ENCODE results near the gene PPP2R2D.
"Not testable (repeated sequence)": the region's sequence is repeated elsewhere in the genome, so short reads cannot be mapped to it uniquely, and the experiment has no call there.

Gene PPP2R2D

DNA sequence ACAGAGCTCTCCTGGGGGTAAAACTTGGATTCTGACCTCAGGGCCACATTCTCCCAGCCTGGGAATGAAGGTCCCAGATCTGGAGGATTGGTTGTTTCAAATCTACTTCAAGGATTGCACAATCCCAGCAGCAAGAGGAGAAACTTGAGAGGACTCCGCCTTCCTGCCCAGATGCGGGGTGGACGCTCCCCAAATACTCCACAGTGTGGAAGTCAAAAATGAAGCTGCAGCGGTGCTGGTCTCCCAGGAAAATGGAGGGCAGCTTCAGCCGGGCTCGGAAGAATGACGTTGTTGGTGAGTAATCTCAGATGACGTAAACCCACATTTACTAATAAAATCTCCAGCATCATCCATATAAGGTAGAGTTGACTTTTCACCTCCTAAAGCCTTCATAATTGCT is 31.5 kb upstream of the PPP2R2D start:
- no peak for DNase-seq

DNA sequence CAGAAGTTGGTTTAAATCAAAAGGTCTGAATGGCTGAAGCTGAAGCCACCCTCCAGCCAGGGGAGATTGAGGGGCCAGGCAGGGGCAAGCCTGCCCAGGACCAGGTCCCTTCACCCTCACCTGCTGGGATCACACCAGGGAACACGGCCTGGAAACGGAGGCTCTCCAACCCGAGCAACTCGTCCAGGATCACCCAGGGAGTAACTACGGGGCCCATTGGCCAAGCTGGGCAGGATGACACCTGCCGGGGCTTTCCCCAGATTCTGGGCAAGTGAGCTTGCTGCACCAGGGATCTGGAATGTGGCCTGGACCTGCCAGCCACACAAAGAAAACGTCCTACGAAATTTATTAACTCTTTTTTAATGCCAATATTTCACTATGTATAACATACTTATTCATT is 30.4 kb upstream of the PPP2R2D start:
- DNase-seq: no peak

DNA sequence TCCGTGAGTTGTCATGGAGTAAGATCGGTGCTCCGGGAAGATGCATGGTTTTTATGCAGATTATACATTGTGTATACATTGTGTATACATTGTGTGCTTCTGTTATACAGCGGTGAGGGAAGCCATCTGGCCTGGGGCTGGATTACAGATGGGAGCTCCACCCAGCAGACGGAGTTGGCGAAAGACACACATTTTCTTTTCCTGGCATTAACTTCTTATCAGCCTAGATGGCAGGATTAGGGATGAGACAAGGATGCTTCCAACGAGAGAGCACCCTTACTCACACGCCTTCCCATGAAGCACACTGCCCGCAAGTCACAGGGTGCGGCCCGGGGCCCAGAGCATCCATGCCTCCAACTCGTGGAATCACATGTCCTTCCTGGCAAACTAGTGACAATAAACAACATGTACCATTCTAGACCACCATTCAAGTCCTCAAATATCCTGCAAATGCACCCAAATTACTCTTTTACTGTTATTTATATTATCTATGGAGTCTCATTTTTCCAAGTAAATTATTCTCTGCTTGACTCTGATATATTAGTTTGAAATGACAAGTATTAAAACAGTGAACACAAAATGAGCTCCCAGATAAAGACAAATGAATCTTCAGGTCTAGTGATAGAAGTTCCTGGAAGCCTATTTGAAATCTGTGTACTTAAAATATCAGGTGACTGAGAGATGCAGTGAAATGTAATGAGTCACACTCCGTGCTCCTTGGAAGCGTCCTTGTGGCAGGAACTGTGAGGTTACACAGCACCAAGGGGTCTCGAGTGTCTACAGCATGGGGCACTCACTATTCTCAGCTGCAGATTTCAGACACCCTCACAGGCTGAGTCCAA is 29.8 kb upstream of the PPP2R2D start:
- DNase-seq: no peak

DNA sequence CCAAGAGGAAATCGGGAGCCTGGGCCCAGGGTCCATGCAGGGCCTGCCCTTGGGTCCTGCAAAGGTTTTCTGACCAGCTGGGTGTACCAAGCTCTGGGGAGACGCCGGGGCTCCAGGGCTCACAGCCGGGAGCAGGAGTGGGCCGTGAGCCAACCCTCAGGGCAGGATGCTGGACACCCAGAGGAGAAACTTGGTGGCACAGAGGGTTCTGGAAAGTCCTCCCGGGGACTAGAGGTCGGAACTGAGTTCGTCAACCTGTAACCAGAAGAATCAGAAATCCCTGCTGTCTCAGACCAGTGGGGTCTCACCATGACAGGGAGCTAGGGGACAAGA is 29.2 kb upstream of the PPP2R2D start:
- no peak for DNase-seq

DNA sequence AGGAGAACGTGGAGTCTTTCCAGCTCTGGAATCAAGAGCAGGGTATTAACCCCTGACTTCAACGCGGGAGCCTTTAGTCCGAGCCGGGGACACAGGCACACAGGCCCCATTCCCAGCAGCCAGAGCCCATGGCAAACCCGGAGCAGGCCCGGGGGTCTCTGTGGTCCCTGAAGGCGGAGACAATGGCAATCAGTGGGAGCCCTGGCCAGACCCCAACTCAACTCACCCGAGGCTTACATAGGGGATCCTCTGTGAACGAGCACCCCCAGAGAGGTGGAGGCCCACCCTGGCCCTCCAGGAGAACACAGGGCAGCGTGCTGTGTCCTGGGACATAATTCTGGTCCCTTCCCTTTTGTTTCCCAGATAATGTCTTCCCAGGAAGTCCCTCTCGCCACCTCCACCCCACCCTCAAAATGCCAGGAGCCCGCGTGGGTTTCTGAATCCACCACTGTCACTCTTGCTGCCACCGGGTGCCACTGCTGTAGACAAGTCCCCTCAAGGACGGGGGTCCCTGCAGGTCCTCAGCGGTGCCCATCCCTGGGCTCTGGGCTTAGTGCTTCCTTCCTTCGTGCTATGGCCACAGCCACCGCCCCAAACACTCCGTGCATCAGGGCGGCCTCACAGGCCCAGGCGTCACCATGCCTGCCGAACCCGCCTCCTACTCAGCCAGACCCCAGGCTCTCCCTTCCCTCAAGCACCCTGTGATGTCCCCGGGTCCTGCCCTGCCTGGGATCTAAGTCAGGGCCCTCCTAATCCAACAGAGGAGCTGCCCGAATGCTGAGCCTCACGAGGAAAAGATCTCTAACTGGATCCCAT is 28.6 kb upstream of the PPP2R2D start:
- DNase-seq: no peak

DNA sequence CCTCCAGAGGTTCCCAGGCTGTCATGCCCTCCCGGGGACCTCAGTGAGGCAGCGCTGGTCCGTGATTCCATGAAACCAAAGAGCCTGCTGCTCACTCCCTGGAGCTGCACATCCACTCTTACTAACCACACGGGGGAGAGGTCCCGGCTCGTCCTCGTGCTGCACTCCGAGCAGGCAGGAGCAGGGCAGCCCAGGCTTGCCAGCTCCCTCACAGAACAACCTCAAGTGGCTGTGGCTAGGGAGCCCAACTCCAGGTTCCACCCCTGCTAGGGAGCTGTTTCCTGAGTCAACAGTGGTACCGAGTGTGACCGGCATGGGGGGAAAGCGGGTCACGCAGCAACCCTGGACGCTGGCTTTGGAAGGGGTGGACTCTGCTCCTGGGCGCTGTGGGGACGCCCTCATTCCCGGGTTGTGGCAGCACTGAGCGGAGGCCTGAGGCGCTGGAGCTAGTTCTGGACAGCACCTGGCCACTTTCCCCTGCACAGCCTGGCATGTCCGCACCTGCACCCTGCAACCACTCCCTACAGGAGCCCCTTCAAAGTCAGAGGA is 27.9 kb upstream of the PPP2R2D start:
- no peak for DNase-seq

DNA sequence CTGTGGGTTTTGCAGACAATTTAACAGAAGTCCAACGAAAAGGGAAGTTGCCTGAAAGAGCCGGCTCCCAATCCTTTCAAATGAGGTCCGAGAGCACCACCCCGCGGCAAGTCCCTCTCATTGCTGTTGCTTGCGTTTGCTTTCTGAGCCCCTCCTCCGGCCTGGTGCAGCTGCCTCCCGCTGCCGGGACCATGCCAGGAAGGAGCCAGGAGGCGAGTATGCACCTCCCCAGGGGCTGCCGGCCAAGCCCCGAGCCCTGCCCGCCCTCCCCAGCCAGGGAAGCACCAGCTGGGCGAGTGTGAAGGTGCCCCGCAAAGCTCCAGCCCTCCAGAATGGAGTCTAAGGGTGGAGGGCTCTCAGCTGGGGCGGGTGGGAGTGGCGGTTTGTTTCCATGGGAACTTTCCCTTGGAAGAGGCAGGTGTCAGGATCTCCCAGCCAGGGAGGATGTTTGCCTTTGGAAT is 25.8 kb upstream of the PPP2R2D start:
- DNase-seq: peak; percentile 48

DNA sequence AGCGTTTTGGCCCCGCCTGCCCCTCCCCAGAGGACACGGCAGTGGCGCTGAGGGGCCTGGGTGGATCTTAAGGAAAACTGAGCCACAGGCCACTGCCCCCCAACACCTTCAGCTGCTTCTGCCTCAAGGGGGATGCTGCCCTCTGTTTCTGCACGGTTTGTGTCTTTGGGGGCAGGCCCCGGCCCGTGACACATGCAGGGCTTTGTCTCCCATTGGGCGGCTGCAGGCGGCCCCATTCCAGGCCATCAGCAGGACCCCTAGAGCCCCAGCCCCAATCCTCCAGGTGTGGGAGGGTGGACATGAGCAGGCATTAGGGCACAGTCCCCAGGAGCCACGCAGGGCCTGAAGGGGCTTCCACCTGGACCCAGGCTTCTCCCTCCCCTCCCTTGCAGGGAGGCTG is 25.3 kb upstream of the PPP2R2D start:
- DNase-seq: no peak

DNA sequence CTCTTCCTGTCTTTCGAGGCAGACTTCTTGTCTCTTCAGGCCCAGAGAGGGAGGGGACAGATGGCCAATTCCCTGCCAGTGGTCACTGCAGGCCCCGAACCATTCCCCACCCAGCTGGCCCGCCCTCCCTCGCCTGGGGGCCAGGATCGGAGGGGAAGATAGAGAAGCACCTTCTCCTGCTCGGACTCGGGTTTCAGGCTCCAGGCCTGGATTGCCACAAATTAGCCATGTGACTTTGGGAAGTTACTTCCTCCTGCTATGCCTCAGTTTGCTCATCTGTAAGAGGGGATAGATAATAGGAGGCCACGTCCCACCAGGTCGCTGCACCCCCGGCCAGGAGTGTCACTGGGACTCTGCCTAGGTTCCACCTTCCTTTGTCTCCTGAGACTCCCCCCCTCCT is 24.8 kb upstream of the PPP2R2D start:
- DNase-seq: no peak

DNA sequence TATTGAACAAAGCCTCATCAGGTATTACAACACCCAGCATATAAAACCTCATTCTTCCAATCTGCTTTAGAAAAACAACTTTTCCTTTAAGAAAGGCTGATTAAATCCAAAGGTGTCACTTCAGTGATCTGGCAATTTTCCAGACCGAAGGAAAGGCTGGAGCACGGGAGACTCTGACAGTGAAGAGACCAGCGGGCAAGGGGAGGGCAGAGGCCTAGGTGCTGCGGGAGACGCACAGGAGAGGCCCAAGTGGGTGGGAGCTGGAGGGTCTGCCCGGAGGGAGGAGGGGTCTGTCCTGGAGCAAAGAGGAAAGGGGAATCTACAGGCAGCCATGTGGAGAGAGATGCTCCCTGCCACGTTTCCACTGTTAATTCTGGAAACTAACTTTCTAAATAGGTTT is 24.3 kb upstream of the PPP2R2D start:
- no peak for DNase-seq

DNA sequence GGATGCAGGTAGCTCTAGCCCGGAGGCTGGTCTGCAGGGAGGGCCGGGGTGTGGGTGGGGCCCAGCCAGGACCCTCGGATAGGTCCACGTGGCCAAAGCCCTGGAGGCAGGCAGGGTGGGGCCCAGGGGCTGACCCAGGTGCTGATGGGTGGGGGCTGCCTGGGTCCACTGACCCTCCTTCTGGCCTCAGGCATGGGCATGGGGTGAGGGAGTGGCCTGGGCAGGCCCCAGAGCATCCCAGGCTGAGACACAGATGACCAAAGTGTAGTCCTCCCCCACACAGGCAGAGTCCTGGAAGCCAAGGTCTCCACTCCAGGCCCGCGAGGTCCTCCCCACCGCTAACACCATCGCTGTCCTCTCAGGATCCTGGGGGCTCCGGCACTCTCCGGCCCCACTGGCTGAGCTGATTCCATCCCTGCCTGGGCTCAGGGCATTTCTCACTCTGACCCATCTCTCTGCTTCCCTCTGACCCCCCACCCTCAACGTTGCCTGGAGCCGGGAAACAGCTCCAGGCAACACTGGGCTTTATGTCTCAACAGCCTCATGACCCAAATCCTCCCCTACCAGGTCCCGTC is 20.7 kb upstream of the PPP2R2D start:
- DNase-seq: no peak

DNA sequence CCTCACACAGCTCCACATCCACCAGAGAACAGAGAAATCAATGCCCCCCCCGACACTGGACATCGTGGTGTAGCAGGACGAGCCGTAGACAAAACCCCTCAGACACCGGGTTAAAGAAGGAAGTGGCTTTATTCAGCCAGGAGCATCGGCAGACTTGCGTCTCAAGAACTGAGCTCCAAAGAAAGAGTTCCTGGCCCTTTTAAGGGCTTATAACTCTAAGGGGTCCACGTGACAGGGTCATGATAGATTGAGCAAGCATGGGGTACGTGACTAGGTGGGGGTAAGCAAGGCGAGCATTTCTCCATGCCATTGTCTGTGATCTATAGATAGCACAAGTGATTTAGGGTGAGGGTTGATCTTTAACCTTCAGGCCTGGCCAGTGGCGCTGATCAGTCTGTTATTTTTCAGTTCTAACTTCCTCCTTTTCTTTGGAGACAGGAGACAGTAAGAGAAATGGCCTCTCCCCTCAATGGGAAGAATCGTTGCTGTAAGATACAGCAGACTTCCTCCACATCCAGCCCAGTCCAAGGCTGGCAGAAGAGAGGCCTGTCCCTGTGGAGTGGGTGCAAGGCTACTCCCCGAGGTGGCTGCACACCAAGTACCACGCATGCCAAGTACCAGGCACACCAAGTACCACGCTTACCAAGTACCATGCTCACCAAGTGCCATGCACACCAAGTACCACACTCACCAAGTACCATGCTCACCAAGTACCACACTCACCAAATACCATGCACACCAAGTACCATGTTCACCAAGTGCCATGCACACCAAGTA is 19.5 kb upstream of the PPP2R2D start:
- no peak for DNase-seq

DNA sequence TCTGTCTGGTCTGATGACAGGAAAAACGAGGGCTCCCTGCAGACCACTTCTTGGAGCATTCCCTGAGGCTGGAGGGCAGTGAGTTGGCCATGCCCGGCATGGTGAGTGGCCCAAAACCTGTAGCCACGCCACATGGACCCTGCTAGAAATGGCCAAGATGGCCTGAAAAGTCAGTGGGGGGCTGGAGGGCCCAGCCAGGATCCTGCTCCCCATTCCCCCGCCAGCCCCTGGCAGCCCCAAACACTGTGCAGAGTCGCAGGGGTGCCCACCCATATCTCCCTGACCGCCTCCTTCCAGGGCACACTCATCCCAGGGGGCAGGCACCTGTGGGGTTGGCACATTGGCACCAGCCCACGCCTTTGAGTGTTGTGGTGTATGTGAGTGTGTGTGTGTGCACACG is 18.7 kb upstream of the PPP2R2D start:
- DNase-seq: no peak

DNA sequence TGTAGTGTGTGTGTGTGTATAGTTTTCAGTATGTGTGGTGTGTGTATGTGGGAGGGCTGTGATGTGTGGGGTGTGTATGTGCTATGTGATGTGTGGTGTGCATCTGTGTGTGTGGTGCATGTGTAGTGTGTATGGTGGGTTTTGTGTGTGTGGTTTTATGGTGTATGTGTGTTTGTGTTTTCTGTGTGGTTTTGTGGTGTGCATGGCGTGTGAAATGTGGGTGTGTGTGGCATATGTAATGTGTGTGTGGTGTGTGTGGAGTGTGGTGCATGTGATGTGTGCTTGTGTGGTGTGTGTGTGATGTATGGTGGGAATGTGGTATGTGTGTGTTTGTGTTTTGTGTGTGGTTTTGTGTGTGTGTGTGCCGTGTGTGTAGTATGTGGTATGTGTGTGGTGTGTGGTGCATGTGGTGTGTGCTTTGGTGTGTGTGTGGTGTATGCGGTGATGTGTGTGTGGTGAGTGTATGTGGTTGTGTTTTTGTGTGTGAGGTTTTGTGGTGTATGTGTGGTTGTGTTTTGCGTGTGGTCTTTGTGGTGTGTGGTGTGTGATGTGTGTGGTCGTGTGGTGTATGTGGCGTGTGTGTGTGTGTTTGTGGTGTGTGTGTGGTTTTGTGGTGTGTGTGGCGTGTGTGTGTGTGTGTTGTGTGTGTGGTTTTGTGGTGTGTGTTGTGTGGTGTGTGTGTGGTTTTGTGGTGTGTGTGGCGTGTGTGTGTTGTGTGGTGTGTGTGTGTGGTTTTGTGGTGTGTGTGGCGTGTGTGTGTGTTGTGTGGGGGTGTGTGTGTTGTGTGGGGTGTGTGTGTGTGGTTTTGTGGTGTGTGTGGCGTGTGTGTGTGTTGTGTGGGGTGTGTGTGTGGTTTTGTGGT is 18.0 kb upstream of the PPP2R2D start:
- DNase-seq: no peak

DNA sequence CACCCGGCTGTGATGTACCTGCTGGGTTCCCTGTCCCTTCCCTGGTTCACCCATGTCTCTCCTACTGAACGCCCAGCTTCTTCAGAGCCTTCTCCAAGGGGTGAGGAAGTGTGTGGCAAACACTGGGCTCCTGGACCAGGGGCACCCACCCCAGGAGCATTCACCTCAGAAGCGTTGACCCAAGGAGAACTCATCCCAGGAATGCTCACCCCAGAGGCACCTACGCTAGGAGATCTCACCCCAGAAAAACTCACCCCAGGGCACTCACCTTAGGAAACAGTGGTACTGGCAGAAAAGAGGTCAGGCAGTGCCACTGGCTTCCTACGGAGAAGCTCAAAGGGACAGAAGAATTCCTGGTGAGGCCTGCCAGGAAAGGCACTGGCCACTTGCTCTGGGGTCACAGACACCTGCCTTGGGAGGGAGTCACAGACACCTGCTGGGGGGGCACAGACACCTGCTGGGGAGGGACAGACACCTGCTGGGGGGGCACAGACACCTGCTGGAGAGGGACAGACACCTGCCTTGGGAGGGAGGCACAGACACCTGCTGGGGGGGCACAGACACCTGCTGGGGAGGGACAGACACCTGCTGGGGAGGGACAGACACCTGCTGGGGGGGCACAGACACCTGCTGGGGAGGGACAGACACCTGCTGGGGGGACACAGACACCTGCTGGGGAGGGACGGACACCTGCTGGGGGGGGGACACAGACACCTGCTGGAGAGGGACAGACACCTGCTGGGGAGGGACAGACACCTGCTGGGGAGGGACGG is 17.0 kb upstream of the PPP2R2D start:
- not testable (repeated sequence) for DNase-seq

DNA sequence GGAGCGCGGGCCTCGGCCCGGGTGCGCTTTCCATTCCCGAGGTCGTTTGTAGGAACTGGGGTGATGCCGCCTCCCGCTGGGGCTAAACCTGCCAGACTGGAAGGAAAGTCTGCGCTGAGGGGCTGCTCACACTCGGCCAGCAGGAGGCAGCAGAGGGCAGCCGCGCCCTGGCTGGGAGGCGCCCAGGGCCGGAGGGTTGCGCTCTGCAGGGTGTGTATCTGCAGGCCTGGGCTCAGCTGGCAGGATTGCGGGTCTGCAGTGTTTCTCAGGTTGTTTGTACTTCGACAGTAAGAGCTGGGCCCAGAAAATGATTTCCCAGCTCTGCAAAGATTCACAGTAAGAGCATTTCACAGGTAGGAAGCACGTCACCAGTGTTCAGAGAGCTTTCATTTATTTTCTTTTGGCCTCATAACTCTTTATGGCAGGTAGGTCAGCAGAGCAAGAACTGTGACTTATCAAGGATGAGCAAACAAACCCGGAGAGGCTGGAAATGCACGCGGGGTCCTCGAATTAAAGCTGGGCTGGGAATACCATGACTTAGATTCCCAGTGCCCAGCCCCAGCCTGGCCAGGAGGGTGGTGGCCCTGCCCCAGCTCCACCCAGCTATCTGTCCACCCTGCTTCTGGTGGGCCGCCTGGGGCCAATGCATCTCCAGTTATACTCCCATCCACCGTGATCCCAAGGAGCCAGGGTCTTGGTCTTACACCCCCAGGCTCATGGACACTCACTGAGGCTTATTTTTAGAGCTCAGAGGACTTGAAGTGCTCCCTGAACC is 15.2 kb upstream of the PPP2R2D start:
- peak; percentile 89 for DNase-seq

DNA sequence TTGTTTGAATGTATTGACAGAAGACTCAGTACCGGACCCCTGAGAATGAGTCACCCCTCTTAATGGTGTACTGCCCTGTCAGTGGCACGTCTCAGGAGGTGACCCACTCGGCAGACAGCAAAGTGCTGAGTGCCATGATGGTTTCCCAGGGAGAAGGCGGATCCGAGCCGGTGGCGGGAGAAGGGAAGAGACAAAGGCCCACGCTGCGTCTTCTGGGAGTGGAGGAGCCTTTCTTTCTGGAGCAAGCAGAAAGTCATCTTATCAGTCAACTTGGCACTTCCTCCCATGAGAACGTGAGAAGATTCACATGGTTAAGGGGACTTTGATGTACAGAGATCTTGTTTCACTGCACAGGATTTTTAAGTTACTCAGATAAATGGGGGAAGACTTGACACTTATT is 14.6 kb upstream of the PPP2R2D start:
- DNase-seq: no peak

DNA sequence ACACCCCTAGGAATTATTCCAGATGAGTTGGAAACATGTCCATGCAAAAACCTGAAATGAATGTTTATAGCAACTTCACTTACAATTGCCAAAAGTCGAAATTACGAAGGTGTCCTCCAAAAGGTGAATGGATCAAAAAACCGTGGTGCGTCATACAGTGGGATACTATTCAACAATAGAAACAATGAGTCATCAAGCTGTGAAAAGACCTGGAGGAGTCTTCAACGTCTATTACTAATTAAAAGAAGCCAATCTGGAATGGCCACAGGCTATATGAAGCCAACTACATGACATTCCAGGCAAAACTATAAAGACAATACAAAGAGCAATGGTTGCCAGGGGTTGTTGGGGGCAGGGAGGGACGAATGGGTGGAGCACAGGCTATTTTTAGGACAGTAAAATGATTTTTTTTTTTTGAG is 12.6 kb upstream of the PPP2R2D start:
- no peak for DNase-seq

DNA sequence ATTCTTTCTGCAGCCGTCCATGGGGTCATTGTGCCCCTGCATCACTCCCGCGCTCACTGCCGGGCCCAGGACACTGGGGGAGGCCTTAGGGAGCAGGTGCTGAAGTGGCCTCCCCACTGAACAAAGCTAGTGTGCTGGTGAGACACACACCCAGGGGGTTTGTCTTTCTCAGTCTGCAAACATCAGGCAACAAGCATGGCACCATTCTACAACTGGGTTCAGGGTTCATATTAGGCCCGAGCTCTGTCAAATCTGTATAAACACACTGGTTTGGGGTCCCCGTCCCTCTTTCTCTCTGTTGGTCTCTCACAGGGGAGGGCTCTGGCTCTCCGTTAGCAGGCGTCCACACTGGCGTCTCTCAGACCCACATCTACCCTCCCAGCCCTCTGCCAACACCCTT is 11.1 kb upstream of the PPP2R2D start:
- no peak for DNase-seq
